ENCODE results near the gene TACR2.

Gene TACR2

DNA sequence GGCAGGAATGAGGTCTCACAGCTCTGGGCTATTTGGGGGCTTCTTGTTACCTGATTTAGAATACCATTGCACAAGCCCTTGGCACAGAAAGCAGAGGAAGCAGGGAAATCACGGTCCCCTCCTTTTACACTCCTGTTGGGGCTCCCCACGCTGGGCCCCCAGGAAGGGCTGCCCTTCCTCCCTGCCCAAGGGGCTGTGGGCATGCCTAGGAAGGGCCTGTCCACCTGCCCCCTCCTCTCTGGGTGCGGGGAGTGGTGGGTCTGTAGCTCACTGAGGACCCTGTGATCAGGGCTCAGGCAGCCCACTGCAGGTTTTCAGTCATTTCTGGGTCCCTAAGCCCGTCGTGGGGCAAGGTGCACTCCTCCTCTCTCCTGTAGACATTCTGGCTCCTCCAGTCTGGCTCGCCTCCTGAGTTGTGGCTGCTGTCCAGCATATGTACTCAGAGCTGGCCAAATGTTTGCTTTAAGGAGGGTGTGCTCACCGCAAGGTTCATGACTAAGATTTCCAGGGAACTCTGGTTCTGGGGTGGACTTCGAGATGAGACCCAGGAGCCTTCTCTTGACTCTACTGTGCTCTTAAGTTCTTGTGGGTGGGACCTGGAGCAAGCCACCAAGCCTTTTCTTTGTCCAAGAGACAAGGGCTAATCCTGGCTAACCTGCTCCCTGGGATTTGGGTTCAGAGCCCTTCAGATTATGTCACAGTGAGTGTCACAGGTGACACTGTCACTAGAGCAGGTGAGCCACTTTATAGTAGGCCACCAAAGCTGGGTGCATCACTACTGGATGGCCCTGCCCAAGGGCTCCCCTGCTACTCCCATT is 56.0 kb downstream of the TACR2 start:
- H3K4me3 ChIP-seq (ENCODE audit: low read depth, low read length), result no peak overlapping the region
- TF ChIP-seq, protein P1, sequence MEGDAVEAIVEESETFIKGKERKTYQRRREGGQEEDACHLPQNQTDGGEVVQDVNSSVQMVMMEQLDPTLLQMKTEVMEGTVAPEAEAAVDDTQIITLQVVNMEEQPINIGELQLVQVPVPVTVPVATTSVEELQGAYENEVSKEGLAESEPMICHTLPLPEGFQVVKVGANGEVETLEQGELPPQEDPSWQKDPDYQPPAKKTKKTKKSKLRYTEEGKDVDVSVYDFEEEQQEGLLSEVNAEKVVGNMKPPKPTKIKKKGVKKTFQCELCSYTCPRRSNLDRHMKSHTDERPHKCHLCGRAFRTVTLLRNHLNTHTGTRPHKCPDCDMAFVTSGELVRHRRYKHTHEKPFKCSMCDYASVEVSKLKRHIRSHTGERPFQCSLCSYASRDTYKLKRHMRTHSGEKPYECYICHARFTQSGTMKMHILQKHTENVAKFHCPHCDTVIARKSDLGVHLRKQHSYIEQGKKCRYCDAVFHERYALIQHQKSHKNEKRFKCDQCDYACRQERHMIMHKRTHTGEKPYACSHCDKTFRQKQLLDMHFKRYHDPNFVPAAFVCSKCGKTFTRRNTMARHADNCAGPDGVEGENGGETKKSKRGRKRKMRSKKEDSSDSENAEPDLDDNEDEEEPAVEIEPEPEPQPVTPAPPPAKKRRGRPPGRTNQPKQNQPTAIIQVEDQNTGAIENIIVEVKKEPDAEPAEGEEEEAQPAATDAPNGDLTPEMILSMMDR (IDR thresholded peaks at IDR 0.05; ENCODE audit: borderline replicate concordance, insufficient read depth, low read depth, low read length), result no peak

DNA sequence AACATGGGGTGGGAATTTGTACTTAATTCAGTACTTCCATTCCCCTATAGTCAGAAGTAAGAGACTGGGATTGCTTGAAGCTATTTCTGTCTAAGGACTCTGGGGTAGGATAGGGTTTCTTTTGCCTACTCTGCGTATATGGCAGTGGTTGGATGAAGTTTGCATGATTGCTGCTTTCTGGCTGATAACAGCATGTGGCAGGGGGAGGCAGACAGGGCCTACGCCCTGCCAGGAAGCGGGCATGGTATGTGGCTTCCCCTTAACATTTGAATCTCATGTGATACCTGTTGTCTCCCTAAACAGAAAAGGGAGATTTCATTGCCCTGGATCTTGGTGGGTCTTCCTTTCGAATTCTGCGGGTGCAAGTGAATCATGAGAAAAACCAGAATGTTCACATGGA is 57.1 kb downstream of the TACR2 start:
- TF ChIP-seq, protein P1 (IDR thresholded peaks at IDR 0.05; ENCODE audit: borderline replicate concordance, insufficient read depth, low read depth, low read length), result no peak
- no peak overlapping the region for H3K4me3 ChIP-seq (ENCODE audit: low read depth, low read length)

DNA sequence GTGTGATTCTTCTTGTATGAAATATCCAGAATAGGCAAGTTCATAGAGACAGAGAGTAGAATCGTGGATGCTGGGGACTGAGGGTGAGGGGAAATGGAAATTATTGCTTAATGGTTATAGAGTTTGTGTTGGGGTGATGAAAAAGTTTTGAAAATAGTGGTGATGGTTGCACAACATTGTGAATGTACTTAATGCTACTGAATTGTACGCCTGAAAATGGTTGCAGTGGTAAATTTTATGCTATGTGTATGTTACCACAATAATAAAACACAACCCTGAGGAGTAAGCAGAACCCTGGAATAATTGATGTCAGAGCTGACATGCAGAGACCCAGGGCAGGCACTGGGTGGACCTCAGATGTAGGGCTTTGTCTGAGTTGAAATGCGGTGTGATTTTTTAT is 57.6 kb downstream of the TACR2 start:
- H3K4me3 ChIP-seq (ENCODE audit: low read depth, low read length), result no peak overlapping the region
- TF ChIP-seq, protein P1 (IDR thresholded peaks at IDR 0.05; ENCODE audit: borderline replicate concordance, insufficient read depth, low read depth, low read length), result no peak

DNA sequence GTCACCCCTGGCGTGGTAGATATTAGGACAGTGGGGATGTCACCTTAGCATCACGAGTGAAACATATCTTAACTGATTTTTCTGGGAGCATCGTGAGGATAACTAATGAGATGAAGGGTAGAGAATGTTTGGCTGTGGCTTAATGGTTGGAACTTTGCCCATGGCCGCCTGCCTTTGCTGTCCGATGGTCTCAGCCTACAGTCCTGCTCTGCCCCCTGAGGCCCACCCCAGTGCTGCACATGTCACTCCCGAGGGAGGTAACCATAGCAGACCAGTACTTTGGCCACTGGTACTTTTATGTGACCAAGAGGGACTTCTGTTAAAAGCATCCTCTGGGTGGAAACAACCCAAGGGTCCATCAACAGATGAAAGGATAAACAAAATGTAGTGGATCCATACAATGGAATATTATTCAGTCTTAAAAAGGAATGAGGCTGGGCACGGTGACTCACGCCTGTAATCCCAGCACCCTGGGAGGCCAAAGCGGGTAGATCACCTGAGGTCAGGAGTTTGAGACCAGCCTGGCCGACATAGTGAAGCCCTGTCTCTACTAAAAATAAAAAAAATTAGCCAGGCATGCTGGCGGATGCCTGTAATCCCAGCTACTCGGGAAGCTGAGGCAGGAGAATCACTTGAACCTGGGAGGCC is 58.4 kb downstream of the TACR2 start:
- TF ChIP-seq, protein P1 (IDR thresholded peaks at IDR 0.05; ENCODE audit: borderline replicate concordance, insufficient read depth, low read depth, low read length), result no peak
- H3K4me3 ChIP-seq (ENCODE audit: low read depth, low read length), result no peak overlapping the region

DNA sequence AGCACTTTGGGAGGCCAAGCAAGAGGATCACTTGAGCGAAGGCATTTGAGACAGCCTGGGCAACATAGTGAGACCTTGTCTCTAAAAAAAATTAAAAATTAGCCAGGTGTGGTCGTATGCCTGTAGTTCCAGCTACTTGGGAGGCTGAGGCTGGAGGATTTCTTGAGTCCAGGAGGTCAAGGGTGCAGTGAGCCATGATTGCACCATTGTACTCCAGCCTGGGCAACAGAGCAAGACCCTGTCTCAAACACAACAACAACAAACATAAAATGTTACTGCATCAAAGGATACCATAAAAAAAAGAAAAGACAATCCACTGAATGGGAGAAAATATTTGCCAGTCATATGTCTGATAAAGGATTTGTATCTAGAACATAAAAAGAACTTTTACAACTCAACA is 60.5 kb downstream of the TACR2 start:
- no peak overlapping the region for H3K4me3 ChIP-seq (ENCODE audit: low read depth, low read length)
- TF ChIP-seq, protein P1 (IDR thresholded peaks at IDR 0.05; ENCODE audit: borderline replicate concordance, insufficient read depth, low read depth, low read length), result no peak

DNA sequence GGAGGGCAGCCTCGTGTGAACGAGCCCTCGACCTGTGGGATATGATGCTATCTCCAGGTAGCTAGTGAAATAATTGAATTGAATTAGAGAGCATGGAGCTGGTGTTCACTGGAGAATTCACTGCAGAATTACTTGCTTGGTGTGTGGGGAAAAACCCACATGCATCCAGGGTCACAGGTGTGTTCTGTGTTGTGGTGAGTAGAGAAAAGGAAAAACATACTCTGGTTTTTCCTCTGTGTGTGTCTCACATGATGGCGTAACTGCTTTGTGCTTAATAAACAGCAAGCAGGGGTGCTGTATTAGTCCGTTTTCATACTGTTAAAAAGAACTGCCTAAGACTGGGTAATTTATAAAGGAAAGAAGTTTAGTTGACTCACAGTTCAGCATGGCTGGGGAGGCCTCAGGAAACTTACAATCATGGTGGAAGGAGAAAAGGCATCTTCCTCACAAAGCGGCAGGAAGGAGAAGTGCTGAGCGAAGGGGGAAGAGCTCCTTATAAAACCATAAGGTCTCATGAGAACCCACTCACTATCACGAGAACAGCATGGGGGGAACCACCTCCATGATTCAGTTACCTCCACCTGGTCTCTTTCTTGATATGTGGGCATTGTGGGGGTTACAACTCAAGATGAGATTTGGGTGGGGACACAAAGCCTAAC is 62.6 kb downstream of the TACR2 start:
- TF ChIP-seq, protein P1 (IDR thresholded peaks at IDR 0.05; ENCODE audit: borderline replicate concordance, insufficient read depth, low read depth, low read length), result no peak
- no peak overlapping the region for H3K4me3 ChIP-seq (ENCODE audit: low read depth, low read length)
